NCI-H82 (cell line): ENCODE data around the gene RER1.

Experiments
- DNase-seq: peaks from one replicate; lab custom pipeline; 2025; lab: John Stamatoyannopoulos, UW

The RER1 gene

GRCh38 chr1:2375923-2376260 lies 15.7 kb upstream of the RER1 start:
- no peak for DNase-seq

DNA sequence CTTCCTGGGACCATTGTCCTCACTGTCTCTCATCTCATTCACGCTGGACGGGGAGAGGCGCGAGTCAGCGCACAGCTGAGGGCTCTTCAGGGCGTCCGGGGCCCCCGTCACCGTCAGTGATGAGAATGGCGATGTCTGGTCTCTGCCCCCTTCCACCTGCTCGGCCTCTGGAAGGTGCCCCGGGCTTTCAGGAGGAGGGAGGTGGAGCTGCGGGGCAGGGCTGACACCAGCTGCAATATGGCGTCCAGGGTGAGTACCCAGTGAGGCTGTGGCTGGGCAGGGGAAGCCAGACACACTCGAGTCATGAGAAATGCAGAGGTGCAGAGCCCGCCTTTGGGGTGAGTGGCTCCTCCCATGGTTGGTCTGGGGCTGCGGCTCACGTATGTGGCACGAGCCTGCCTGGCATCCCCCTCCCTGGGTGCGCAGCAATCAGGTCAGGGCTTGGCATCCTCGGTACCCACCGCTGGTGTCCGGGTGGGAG lies 15.3 kb upstream of the RER1 start:
- no peak for DNase-seq

DNA sequence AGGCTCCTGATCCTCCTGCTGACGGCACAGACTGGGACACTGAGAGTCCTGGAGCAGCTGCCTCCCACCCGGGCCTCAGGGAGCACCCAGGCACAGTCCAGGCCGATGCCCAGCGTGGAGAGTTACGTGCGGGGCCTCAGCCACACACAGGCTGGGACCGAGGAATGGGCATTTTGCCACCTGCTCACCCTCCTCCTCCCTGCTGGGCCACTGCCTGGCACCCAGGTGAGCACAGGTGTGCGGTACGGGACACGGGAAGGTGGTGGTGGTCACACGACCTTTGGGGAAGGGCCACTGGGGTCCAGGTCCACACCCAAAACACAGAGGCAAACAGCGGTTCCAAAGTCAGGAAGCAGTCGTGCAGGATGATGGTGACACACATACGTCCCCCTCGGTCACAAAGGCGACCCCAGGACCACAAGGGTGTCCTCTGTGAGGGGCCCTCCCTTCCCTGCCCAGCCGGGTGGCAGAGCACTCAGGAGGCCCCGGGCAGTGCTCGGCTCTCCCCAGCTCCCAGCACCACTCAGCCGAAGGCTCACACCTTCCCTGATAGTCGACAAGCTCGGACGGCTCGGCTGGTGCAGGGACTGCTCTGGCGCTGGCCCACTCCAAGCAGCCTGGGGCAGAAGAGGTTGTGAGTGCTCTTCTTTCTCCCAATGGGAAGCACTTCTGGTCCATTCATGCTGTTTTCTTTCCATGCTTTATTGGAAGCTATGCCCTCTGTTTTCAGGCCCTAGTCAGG lies 14.5 kb upstream of the RER1 start:
- no peak for DNase-seq

DNA sequence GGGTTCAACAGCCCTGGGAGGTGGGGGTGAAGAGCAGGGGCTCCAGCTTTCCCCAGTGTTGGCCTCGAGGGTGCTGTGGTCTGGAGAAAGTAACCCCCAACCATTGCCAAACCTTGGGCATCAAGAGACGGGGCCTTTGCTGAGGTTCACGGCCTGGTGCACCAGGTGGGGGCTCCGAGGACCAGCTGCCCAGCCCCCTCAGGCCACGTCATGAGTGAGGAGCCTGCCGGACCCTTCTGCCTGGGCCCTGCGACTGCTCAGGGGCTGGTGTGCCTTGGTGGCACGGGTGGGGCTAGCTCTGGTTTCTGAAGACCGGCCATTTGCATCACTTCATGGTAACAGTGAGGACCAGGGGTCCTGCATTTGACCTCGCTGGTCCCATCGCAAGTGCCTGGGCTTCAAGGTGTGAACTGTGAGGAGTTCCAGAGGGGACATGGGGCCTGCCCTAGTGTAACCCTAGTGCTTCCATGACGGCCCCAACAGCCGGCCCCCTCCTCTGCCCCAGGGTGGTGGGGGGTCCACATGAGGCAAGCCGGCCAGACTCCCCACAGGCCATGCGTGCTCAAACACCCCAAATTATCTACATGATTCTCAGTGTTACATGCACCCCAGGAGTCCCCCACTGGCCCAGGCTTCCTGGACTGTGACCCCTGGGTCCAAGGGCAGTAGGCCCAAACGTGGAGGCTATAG lies 13.7 kb upstream of the RER1 start:
- no peak for DNase-seq

DNA sequence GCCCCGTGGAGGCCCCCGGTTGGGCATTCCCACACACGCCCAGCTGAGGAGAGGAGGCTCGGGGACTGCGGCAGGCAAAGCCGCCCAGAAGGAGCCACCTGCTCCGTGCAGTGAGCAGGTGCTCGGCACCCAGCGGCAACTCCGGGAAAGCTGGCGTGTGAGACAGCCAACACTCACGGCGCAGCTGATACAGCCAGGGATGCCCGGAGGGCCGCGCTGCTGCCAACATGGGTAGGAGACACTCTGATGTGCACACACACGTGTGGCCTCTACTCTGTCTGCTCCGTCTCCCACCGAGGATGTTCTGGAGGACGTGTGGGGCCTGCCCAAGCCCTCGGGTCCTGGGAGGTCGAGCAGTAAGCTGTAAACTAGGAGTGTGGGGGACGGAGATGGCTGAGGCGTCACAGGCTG lies 13.2 kb upstream of the RER1 start:
- DNase-seq, result no peak

DNA sequence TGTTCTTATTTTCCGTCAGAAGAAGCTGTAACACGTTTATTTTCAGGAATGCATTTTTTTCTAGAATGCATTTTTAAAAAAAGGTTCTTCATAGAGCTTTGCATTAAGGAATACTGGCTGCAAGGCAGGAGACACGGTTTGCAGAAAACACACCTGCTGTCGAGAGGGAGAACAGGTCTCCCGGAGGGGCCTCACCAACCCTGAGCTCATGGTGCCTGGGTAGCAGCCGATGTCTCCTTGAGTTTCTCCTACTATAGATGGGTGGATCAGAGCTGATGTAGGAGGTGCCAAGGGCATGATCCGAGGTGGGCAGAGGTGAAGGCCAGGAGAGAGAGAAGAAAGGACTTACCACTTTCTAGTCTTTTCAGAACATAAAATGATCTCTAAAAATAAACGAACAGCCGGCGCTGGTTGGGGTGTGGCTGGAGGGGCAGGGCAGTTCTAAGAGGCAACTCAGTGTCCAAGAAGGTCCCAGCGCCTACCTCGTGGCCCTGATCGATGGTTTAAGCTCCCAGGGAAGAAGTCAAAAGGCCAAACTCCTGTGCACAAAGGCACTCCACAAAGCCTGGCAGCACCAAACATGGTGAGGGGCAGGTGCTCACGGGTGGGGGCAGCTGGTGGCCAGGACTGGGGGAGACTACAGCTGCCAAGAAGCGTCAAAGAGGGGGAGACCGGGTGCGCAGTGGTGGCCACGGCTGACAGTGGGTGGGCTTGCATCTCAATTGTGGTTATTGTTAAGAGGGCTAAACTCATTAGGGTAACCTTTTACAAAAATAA lies 12.5 kb upstream of the RER1 start:
- no peak for DNase-seq

- no peak for DNase-seq
Measured at GRCh38 chr1:2379733-2380404, 11.8 kb upstream of the RER1 start.

DNA sequence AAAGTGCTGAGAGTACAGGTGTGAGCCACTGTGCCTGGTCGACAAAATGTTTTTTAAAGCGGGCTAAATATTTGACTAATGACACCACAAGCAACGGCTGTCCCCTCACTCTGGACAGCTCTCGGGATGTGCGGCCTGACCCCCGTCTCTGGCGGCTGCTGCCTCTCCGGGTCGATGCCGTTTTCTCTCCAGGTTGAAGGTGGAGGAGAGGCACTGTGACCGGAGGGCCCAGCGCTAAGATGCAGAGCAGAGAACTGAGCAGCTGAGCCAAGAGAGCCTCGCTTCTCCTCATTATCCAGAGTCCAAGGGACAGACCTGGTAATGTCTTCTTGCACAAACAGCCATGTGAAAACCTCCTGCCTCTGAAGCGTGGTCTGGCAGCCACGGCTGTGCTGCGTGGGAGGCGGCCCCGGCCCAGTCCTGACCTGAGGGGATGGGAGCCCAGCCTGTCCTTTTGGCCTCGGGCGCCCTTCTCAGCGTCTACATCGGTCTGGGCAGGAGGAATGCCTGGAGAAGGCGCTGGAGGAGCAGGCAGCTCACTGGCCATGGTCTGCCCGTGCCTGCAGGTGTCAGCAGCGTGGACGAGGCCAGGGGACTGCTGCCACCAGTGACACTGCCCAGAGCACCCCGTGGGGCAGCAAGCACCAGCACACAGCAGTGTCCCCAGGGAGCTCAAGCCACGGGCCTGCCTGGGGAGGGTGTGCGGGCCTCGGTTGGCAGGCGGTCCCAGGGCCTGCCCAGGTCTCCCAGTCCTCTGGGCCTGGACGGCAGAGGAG lies 10.6 kb upstream of the RER1 start:
- no peak for DNase-seq

DNA sequence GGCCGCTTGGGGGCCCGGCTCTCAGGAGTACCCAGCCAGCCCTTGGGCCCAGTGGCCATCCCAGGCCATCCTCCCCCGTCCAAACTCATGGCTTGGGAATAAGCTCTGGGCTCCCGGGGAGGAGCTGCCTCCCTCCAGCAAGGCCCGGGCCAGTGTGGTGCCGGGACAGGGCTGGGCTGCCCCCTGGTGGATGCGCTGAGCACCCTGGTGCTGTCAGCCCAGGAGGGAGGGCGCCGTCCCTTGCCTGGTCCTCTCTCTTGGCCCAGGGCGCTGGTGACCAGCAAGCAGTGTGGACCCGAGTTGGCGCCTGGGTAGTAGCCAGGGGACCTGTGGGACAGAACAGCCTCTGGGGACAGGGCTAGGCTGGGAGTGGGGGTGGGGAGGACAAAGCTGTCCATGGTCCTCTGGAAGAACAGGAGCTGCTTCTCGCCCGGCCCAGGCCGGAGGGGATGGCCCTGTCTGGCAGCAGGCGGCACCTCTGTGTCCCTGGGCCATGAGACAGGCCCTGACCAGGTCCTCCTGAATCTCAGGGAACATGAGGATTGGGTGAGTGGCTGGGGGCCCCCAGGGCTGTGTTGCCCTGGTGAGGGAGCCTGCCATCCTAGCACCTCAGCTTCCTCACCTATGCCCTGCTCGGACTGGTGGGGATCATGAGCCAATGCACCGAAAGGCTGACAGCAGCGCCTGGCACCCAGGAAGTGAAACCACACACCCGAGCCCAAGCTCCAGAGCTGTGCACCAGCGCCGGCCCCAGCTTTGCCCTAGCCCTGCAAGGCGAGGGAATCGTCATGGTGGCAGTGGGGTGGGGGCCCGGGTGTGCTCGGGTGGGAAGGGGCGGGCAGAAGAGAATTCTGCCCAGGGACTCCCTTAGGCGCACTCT lies 9.7 kb upstream of the RER1 start:
- DNase-seq, result peak; percentile 76

DNA sequence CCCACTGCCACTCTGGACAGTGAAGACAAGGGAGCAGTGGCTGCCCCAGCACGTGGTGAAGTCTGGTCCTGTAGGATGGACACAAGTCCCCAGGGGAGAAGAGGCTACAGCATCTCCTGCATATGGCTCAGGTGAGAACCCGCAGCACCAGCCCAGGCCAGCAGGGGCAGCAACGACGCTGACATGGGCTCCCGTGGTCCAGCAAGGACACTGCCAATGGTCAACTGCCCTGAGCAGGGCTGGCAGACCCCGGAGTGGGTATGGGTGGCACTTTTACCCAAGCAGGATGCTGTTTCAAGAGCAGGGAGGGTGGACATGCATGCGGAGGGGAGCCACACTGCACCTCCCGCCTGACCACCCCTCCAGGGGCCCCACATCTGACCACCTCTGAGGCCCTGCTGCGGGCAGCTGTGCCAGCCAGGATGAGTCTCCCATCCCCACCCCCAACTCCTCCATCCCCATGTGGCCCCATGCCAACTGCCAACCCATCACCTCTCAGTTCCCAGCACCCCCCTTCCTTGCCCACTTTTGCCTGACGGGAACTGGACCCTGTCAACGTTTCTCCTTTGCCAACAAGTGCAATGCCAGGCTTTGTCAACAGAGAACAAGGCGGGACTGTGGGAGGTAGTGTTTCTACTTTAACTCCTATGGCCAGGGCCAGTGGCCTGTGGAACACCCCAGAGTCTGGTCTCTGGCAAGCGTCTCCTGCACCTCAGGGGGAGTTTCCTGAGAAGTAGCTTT lies 8.8 kb upstream of the RER1 start:
- peak; percentile 49 for DNase-seq

DNA sequence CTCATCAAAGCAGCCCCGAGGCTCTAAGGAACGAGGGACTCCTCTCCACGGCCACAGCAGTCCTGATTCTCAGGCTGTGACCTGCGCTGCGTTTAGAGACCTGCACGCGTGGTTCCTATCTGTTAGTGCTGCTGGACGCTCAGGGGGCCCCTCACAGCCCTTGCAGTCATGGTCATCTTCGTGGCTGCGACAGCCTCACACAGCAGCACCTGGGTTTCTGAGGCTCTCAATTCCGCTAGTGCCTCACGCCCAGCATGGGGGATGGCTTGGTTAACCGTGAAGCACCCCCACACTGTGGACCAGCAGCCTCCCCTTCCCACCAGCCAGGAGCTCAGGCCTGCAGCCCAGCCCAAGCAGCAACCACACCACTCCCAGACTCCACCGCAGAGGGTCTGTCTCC lies 8.1 kb upstream of the RER1 start:
- no peak for DNase-seq

DNA sequence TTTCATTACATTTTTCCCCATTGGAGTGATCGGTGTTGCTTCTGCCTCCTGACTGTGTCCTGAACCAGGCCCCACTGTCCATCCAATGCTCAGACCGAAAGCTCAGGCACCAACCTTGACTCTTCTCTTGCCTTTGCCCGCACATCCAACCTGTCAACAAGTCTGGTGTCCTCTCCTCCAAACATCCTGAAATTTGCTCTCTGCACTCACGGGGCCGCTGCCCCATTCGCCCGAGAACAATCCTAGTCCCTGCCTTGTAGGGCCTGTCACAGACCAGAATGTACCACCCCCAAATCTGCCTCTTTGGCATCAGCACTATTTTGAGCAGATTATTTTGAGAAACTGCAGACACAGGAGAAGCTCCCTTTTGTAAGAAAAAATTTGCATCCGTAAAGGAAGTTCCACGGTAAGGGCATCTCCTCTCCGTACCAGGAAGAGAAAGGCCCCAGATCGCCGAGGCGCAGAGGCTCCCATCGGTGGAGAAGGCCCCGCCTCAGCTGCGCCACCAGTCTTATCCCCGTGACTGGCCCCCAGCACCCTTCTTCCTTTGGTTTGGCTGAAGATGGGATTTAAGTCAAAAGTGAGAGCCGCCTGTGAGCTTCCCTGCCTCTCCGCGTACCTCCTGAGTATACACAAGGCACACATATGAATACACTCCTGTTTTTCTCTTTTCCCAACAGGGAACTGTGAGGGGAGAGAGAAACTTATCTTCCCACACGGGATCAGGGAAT lies 7.3 kb upstream of the RER1 start:
- DNase-seq, result no peak

- peak; percentile 77 for DNase-seq
Measured at GRCh38 chr1:2384941-2385481, 6.6 kb upstream of the RER1 start.

DNA sequence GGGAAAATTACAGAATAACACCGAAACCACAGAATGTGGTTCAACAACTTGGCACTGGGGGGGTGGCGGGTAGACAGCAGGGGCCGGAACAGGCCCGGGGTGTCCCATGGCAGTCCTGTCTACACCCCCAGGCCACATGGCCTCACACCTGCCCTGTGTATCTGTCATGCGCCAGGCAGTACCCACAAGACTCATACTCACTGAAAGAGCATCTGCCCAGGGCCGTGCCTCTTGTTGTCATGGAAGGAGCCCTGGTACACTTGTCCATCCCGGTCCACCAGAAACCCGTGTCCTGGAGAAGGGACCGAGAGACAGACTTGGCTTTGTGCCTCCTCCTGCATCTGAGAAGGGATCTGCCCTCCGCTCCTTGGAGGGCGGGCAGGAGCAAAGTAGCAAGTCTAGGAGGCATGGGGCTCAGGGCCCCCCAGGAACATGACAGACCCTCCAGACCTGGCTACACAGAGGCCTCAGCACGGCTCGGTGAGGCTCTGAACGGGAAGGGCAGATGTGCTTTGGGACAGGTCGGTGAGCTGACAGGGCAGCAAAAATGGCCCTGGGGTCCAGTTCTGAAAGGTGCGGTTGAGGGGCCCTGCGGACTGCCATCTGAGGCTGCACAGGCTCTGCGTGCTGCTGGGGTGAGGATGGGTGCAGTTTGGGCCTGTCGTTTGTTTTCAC lies 5.9 kb upstream of the RER1 start:
- no peak for DNase-seq

- no peak for DNase-seq
Measured at GRCh38 chr1:2386636-2387611, 4.7 kb upstream of the RER1 start.

DNA sequence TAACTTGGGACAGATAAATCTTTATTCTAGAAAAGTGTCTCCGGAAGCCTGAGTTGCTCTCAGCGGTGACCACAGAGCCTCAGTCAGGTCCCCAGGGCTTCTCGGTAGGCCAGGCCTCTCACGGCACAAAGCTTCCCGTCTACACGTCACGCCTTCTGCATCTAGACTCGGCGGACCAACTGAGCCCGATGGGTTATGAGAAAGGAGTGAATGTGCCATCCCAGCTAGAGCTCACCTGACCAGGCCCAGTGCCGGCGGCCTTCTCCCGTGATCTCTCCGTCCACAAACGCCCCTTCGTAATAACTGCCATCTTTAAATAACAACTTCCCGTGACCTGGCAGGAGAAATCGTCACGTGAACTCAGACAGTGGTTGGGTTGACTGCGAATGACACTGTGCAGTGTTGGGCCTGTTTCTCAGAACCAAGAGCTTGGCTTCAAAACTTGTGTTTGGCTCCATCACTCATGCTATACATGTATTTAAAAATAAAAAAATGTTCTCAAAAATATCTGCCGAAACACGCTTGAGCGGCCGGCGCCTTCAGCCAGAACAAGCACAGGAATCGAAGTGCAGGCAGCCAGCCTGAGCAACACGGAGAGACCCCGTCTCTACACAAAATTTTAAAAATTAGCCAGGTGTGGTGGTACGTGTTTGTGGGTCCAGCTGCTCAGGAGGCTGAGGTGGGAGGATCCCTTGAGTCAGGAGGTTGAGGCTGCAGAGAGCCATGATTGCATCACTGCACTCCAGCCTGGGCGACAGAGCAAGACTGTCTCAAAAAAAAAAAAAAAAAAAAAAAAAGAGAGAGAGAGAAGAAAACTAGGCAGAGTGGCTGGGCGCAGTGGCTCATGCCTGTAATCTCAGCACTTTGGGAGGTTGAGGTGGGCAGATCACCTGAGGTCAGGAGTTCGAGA lies 3.4 kb upstream of the RER1 start:
- no peak for DNase-seq
